GM23338 (cell line): ENCODE results near the gene STX8. TPM values are rescaled to one million over a fixed set of nuclear protein-coding genes. Genes with fewer than 3 reads are reported as not detected.

Source experiments
- ATAC-seq: fragments of 200-7000 bp; cut with Tn5 transposase; 3 replicates; pipeline ENCODE4 v1.9.1; 2020
- DNase-seq: peaks from one replicate; pipeline ENCODE4 v3.0.0-alpha.2; 2015; ENCODE audit warnings: low spot score
- H2AFZ ChIP-seq: fragments of 200-600 bp; sonication (generic); 2 replicates; pipeline ENCODE4 v1.8.0; 2016; ENCODE audit warnings: antibody characterized with exemption, mild to moderate bottlenecking, moderate library complexity
- H3F3A ChIP-seq: fragments of 200-600 bp; sonication (generic); replicated peaks from 2 replicates; pipeline ENCODE4 v1.8.0; 2017; ENCODE audit warnings: antibody characterized with exemption, mixed run types, low read depth
- H3K27ac ChIP-seq: fragments of 200-600 bp; sonication (generic); 2 replicates; pipeline ENCODE4 v1.6.1; 2016; ENCODE audit warnings: low read depth
- H3K27me3 ChIP-seq: fragments of 200-600 bp; sonication (generic); 2 replicates; pipeline ENCODE4 v1.8.0; 2016; ENCODE audit warnings: mild to moderate bottlenecking, mixed run types, moderate library complexity; ENCODE audit not compliant: insufficient read depth
- H3K36me3 ChIP-seq: fragments of 200-600 bp; sonication (generic); 2 replicates; pipeline ENCODE4 v1.8.0; 2016; ENCODE audit warnings: mild to moderate bottlenecking; ENCODE audit not compliant: insufficient read depth
- H3K4me1 ChIP-seq: fragments of 200-600 bp; sonication (generic); 2 replicates; pipeline ENCODE4 v1.8.0; 2016; ENCODE audit warnings: mild to moderate bottlenecking, moderate library complexity; ENCODE audit not compliant: insufficient read depth
- H3K4me2 ChIP-seq: fragments of 200-600 bp; sonication (generic); 2 replicates; pipeline ENCODE4 v1.7.1; 2017; ENCODE audit warnings: mixed run types
- H3K4me3 ChIP-seq: fragments of 200-600 bp; sonication (generic); 2 replicates; pipeline ENCODE4 v1.6.1; 2016; ENCODE audit warnings: mixed run types
- H3K79me2 ChIP-seq: fragments of 200-600 bp; sonication (generic); replicated peaks from 2 replicates; pipeline ENCODE4 v1.8.0; 2017; ENCODE audit warnings: mild to moderate bottlenecking; ENCODE audit not compliant: insufficient read depth
- H3K9me2 ChIP-seq: fragments of 200-600 bp; sonication (generic); 2 replicates; pipeline ENCODE4 v1.8.0; 2017; ENCODE audit not compliant: insufficient read depth
- H4K20me1 ChIP-seq: fragments of 200-600 bp; sonication (generic); replicated peaks from 2 replicates; pipeline ENCODE4 v1.8.0; 2017; ENCODE audit warnings: mild to moderate bottlenecking; ENCODE audit not compliant: insufficient read depth
- H3K27ac Mint-ChIP-seq: 2 replicates; pipeline ENCODE4 v1.8.0; 2020; ENCODE audit warnings: inconsistent platforms, mild to moderate bottlenecking, moderate library complexity, mixed read lengths
- H3K27me3 Mint-ChIP-seq: 3 replicates; pipeline ENCODE4 v1.8.0; 2022; ENCODE audit warnings: low read depth, mild to moderate bottlenecking, moderate library complexity, mixed read lengths, inconsistent platforms; ENCODE audit not compliant: insufficient read depth, poor library complexity
- H3K36me3 Mint-ChIP-seq: 3 replicates; pipeline ENCODE4 v1.8.0; 2021; ENCODE audit warnings: low read depth, mild to moderate bottlenecking, inconsistent platforms, moderate library complexity, mixed read lengths
- H3K4me1 Mint-ChIP-seq: 3 replicates; pipeline ENCODE4 v1.8.0; 2020; ENCODE audit warnings: mild to moderate bottlenecking, inconsistent platforms, mixed read lengths
- H3K4me3 Mint-ChIP-seq: 3 replicates; pipeline ENCODE4 v1.8.0; 2021; ENCODE audit warnings: moderate library complexity, mild to moderate bottlenecking, inconsistent platforms, mixed read lengths
- H3K9me3 Mint-ChIP-seq: 3 replicates; pipeline ENCODE4 v1.8.0; 2020; ENCODE audit warnings: moderate library complexity, mild to moderate bottlenecking, inconsistent platforms, mixed read lengths
- CREB1 ChIP-seq: fragments of 250-450 bp; sonication (Bioruptor Pico); IDR thresholded peaks from 2 replicates; pipeline ENCODE4 v1.5.0; 2020; ENCODE audit warnings: low read depth, mild to moderate bottlenecking, moderate library complexity
- CTCF ChIP-seq, 2 experiments: fragments of 200-600 bp in 1 of 2; sonication (generic) in 1 of 2; conservative IDR thresholded peaks; 2 replicates each; pipeline versions ENCODE4 v1.5.1 to v1.6.1; 2016 to 2017; ENCODE audit warnings: antibody characterized with exemption in 2 of 2, low read depth in 2 of 2, mild to moderate bottlenecking in 2 of 2, moderate library complexity in 1 of 2
- JUNB ChIP-seq: IDR thresholded peaks from one replicate; pipeline ENCODE4 v1.6.1; 2016; ENCODE audit warnings: antibody characterized with exemption; ENCODE audit not compliant: unreplicated experiment
- REST ChIP-seq: IDR thresholded peaks from one replicate; pipeline ENCODE4 v1.6.1; 2018; ENCODE audit warnings: antibody characterized with exemption; ENCODE audit not compliant: unreplicated experiment
- ZNF331 ChIP-seq: fragments of 250-450 bp; sonication (Bioruptor Pico); IDR thresholded peaks from 2 replicates; pipeline ENCODE4 v1.5.0; 2020; ENCODE audit warnings: low read depth, mild to moderate bottlenecking, moderate library complexity
- ZNF462 ChIP-seq: fragments of 250-450 bp; sonication (Bioruptor Pico); IDR thresholded peaks from 2 replicates; pipeline ENCODE4 v1.5.0; 2020; ENCODE audit warnings: mild to moderate bottlenecking, moderate library complexity
- polyA plus RNA-seq: library from polyadenylated mRNA; unstranded; fragments of >200 nt; fragmentation: Nextera tagmentation; extraction: Ambion mirVana; gene quantifications from 2 replicates; pipeline ENCODE4 v1.2.1, GENCODE V29; 2016
- total RNA-seq: library from RNA; depleted of rRNA; stranded (reverse); fragments of >200 nt; shearing (Covaris generic); gene quantifications from 2 replicates; pipeline ENCODE4 v1.2.3, GENCODE V29; 2014

The STX8 gene
- total and polyA plus RNA-seq, 2 experiments from 2014 or later = 59.4 to 82.3 TPM

DNA sequence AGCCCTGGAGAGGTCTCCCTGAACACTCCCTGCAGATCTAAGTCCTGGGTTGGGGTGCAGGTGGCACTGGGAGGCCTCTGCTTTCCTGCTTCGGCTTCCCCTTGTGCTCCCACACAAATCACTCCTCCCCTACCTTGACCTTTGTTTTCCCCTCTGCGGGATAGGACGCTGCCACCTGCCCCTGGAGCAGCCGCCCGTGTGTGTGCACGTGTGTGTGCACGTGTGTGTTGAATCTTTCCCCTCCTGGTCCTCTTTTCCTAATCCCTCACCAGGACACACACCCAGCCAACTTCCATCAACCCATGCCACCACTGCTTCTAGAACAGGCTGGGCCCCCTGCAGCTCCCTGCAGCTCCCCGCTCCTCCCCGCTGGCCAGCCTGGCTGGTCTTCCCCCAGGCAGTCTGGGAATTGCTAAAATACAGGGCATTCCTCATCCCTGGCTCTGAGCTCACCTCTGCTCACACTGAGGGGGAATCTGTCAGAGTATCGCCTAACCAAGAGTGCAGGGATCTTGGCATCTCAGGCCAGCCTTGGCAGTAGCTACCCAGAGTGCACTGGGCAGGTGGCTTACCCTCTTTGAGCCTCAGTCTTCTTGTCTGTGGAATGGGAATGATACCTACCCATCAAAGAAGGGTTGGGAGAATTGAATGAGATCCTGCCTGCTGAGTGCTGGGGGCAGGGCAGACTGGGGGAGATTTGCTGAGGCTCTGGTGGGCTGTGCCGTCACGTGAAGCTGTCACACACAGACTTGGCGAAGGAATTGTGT lies 355.8 kb downstream of the STX8 start:
- Mint-ChIP-seq H3K4me3 (no peak overlapping the region), H3K9me3 (peaks cover 18% of the 10 kb centered on the region; the same call in 2 of the 3 replicates), H3K36me3 (peaks cover 8% of the 10 kb centered on the region), H3K27ac (no peak overlapping the region), H3K27me3 (peaks cover 13% of the 10 kb centered on the region), H3K4me1 (peaks cover 19% of the 10 kb centered on the region)
- H3F3A ChIP-seq = no peaks in the 10 kb centered on the region
- no peaks in the 10 kb centered on the region for H4K20me1 ChIP-seq
- H3K27me3 ChIP-seq = no peaks in the 10 kb centered on the region
- no peak; the same call in 2 of the 3 replicates for ATAC-seq
- no peak overlapping the region for H3K4me3 ChIP-seq
- no peaks in the 10 kb centered on the region for H3K9me2 ChIP-seq
- H3K27ac ChIP-seq = no peak overlapping the region
- H3K79me2 ChIP-seq = no peaks in the 10 kb centered on the region
- DNase-seq = no peak
- 0 out of 2 replicates have a peak, but pooled peaks cover 5% of the 10 kb centered on the region for H3K36me3 ChIP-seq
- no peak overlapping the region for H3K4me2 ChIP-seq
- H3K4me1 ChIP-seq = no peaks in the 10 kb centered on the region; the same call in 1 of the 2 replicates
- H2AFZ ChIP-seq = no peak overlapping the region
- TF ChIP-seq CTCF (conservative IDR thresholded peaks at IDR 0.05; ENCODE audit: low read depth in 2 of 2) = no peak
- no peak for TF ChIP-seq ZNF462 (CRISPR knock-in tag)
- TF ChIP-seq REST = no peak
- TF ChIP-seq ZNF331 (CRISPR knock-in tag) = no peak
- no peak for TF ChIP-seq CREB1
- no peak for TF ChIP-seq JUNB
